HUDEP-2 (cell line): ENCODE results near the gene FRMD4B.
"Not testable (repeated sequence)": the region's sequence is repeated elsewhere in the genome, so short reads cannot be mapped to it uniquely, and the experiment has no call there.

Source experiments
- DNase-seq, 76 experiments: peaks; one replicate each; lab custom pipeline; 2025; ENCODE audit not compliant: unreplicated experiment in 76 of 76; lab: John Stamatoyannopoulos, UW

The FRMD4B gene

GRCh38 chr3:69251078-69251805 is 134.6 kb downstream of the FRMD4B start:
- no peak for DNase-seq

DNA sequence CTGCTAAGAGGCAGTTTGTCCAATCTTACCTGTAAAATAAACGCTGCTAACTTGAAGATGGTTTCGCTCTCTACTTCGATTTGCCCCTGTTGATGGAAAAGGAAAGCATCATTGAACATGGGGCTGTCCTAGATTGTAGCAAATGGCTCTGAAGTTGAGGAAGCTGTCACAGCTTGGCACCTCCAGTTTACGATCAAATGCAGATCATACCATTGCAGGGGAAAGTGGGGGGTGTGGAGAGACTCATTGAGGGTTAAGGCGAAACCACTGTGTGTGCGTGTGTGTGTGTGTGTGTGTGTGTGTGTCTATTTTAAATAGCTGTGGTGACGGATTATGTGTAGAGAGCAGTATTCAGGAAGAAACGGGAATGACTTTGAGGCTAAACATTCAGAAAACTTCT is 135.9 kb downstream of the FRMD4B start:
- no peak for DNase-seq

GRCh38 chr3:69249001-69249400 is 136.9 kb downstream of the FRMD4B start:
- no peak for DNase-seq

DNA sequence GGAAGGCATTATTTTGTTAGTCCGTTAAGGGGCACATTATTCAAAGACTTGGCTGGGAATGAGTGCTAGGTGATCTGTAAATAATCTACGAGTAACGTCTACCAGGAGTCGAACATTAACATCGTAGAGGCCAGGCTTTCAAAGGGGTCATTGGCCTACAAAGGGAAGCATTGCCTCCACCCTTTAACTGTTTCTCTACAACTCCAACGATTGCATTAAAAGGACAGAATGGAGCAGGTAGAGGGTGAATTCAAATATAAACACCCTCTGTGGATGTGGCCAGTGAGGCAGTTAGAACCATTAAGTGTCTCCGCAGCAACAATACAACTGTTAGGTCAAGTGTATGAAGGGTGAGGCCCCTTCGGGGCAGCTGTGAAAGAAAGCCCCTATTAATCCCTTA is 137.5 kb downstream of the FRMD4B start:
- DNase-seq = no peak

GRCh38 chr3:69246612-69247011 is 139.3 kb downstream of the FRMD4B start:
- DNase-seq = no peak

- no peak for DNase-seq
Measured at GRCh38 chr3:69244039-69244438, 141.8 kb downstream of the FRMD4B start.

DNA sequence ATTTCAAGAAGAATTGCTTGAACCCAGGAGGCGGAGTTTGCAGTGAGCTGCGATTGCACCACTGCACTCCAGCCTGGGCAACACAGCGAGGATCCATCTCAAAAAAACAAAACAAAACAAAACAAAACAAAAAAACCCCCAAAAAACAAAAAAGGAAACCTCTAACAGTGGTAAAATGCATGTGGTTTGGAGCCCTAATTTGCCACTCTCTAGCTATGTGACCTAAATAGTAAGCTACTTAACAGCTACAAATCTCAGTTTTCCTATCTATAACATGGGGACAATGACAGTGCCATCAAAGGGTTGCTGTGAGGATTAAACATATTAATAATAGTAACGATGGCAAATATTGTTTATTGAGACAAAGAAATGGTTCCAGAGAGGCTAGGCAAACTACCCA is 144.1 kb downstream of the FRMD4B start:
- no peak for DNase-seq

- DNase-seq = no peak
Measured at GRCh38 chr3:69240651-69241568, 145.0 kb downstream of the FRMD4B start.

GRCh38 chr3:69239063-69239462 is 146.8 kb downstream of the FRMD4B start:
- no peak for DNase-seq

- no peak for DNase-seq
Measured at GRCh38 chr3:69236812-69237707, 148.8 kb downstream of the FRMD4B start.

DNA sequence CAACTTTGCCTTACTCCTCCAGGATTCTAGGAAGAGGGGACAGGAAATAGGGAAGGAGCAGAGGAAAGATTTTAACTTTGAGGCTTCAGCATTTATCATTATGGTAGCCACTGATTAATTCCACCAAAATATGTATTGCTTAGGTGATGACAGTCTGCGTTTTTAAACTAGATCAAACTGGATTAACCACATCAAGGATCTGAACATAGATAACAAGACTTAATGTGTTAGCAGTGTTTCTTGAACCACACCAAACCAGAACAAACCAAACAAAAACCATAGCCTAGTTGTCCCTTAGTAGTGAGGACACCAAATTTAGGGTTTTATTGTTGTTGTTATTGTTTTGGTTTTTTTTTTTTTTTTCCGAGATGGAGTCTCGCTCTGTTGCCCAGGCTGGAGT is 150.0 kb downstream of the FRMD4B start:
- DNase-seq = no peak

- not testable (repeated sequence) for DNase-seq
Measured at GRCh38 chr3:69235227-69235626, 150.7 kb downstream of the FRMD4B start.

- DNase-seq = no peak
Measured at GRCh38 chr3:69232482-69232881, 153.4 kb downstream of the FRMD4B start.

DNA sequence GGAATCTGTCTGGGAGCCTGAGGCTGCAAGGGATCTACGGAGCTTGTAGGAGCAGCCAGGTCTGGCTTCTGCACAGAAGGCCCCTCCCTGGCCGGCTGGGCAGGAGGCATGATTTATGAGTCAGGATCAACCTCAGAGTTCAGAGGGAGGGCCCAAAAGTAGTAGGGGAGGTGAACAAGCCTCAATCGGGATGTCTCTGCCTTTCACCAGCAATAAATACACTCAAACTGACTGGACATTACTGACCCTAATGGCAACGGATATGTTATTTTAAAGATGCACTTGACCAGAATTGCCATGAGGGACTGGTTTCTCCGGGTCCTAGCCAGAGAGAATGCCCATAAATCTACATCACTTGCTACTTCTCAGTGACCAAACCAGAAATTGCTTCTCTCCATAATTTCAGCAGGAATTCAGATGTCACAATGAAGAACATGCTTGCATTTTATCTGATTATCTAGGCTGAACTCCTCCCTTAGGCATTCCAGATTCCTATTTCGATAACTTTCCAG is 153.9 kb downstream of the FRMD4B start:
- no peak for DNase-seq

GRCh38 chr3:69226071-69226470 is 159.8 kb downstream of the FRMD4B start:
- no peak for DNase-seq

DNA sequence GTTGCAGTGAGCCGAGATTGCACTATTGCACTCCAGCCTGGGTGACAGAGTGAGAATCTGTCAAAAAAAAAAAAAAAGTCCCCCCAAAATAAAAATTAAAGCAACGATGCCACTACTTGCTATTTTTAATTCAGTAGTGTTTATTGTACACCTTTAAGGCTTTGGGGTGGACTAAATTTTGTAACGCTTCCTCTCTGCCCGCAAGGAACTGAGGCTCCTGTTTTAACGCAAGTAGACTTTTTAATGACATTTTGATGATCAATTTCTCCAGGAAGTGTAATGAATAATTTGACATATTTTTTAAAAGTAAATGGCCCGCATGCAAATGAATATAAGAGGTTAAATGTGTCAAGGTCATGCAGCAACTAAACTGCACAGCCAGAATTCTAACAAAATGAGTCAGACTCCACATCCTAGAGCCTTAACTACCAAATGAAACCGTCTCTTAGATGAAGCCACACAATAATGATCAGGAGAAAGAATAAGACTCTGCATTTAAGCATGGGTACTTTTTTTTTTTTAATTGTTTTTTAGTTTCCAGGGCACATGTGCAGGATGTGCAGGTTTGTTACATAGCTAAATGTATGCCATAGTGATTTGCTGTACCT is 166.7 kb downstream of the FRMD4B start:
- no peak for DNase-seq

DNA sequence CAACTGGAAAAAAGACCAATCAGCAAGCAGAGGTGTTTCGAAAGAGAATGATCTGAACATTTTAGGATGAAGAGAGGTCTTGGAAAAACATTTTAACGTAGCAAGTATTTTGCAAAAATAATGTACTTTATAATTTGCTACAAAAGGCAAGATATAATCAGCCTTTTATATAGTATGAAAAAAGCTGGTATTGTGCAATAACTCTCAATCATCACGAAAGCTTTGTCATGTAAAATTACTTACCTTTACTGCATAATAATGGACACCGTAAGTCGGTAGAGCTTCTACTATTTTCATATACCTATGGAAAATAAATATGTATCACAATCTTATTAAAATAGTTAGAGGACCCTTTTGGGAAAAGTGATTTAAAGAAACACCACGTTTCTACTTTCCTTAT is 167.8 kb downstream of the FRMD4B start:
- no peak for DNase-seq

DNA sequence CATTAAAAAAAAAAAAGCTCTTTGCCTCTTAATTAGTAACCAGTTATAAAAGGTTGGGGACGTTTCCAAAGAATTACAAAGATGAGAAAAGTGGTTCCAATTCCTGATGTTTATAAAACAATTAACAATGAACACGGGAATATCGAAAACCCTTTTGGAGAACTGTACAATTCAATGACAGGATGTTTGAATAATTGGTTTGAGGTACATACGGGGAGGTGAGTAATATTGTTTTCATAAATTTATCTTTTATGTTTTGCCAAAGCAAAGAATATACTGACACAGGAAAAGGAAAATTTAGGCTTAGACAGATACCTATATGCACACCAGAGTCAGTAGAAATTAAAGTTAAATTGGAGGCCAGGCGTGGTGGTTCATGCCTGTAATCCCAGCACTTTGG is 168.9 kb downstream of the FRMD4B start:
- DNase-seq = no peak

GRCh38 chr3:69214241-69214640 is 171.6 kb downstream of the FRMD4B start:
- no peak for DNase-seq

DNA sequence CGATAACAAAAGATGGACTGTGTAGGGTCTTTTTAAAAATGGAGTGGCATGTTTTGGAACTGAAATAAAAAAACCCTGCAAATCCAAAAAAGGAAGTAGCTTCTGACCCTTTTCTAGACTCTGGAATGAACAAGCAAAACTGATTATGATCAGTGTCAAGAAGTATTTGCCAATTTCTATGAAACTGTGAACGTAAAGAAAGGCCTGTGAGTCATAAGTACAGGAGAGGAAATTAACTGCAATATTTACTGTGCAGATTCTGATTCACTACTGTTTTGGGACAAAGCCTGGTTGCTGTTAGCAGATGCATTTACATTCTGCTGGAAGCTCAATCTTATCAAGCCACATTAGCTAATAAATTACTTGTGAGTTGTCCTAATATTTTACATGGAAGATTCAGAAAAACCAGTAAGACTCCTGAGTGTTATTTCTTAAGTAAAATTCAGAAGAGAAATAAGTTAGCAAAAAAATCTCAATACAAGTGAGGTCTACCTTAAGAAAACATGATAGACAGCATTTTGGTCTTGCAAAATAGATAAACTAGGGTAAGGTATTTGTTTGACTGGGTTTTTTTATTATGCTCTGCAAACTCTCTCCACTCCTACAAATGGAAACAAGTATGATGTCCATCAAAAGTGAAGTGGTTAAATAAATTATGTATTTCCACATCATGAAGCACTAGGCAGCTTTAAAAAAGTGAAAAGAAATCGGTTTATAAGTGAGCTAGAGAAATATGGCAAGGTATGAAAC is 173.3 kb downstream of the FRMD4B start:
- DNase-seq = peak in 15 of 76 experiments; percentile 1 to 46 (median 13)
